ENCODE measurements around the gene KSR1. TPM values are rescaled to one million over a fixed set of nuclear protein-coding genes. Genes with fewer than 3 reads are reported as not detected.

The KSR1 gene
- total RNA-seq, 1 donor from 2014 or later, result 25.6 TPM

DNA sequence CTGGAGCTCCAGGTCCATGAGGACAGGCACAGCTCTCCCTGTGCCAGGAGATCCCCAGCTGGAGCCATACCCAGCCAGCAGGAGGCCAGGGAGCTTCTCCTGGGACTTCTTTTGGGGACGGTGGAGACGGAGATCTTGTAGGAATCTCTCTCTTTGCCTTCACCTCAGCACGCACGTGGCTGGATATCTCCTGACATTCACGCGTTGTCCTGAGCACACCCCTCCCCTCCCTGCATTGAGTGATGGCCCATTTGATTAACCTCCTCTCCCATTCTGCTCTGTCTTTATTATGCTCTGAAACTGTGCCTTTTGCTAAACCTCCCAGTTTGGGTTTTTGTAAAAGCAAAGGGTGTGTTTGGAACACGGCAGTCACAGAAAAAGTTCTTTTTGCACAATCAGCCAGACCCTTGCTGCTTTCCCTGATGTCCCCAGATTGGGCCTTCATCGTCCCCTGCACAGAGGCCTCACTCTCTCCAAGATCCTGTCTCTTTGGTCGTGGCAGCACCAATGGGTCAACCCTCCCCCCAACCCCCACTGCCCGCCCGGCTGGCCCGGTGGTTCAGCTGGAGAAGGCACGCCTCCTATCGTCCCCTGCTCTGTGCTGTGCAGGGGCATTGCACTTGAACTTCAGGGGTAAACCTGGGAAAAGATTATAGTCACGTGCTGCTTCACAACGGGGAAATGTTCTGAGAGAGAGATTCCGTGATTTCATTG, 142.2 kb downstream of the KSR1 start:
- Histone ChIP-seq H3K4me3 (ENCODE audit: low read length in 3 of 3) (no peak overlapping the region), H3K36me3 (ENCODE audit: control insufficient read depth in 3 of 3, insufficient read depth in 3 of 3, low read length in 3 of 3) (peaks cover 63 to 78% (median 68%) of the 10 kb centered on the region in 3 donors), H3K27ac (ENCODE audit: low read depth, low read length) (no peak overlapping the region), H3K9ac (ENCODE audit: low read depth in 1 of 3, low read length in 3 of 3) (no peak overlapping the region), H3K4me1 (ENCODE audit: control insufficient read depth in 3 of 3, insufficient read depth in 3 of 3, low read length in 3 of 3) (peaks cover 10 to 29% (median 25%) of the 10 kb centered on the region in 3 donors), H3K27me3 (ENCODE audit: control insufficient read depth in 3 of 3, insufficient read depth in 3 of 3, low read length in 3 of 3) (no peaks in the 10 kb centered on the region), H3K9me3 (ENCODE audit: control insufficient read depth in 3 of 3, low read length in 3 of 3) (no peaks in the 10 kb centered on the region)

DNA sequence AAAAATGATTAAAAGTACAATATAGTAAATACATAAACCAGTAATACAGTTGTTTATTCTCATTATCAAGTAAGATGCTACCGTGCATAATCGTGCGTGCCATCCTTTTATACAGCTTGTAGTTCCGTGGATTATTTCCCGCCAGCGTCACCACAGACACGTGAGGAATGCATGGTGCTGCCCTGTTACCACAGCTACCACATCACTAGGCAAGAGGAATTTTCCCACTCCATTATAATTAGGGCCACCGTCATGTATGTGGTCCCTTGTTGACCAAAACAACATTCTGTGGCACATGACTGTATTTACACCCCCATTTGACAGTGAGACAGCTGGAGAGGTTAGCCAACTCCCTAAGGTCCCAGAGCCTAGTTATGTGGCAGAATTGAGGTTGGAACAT, 144.2 kb downstream of the KSR1 start:
- Histone ChIP-seq H3K4me3 (ENCODE audit: low read length in 3 of 3) (no peak overlapping the region), H3K9ac (ENCODE audit: low read depth in 1 of 3, low read length in 3 of 3) (peak overlapping the region in 1 of 3 donors; percentile 3), H3K27me3 (ENCODE audit: control insufficient read depth in 3 of 3, insufficient read depth in 3 of 3, low read length in 3 of 3) (no peaks in the 10 kb centered on the region), H3K4me1 (ENCODE audit: control insufficient read depth in 3 of 3, insufficient read depth in 3 of 3, low read length in 3 of 3) (peaks cover 0 to 15% (median 11%) of the 10 kb centered on the region in 3 donors), H3K27ac (ENCODE audit: low read depth, low read length) (no peak overlapping the region), H3K36me3 (ENCODE audit: control insufficient read depth in 3 of 3, insufficient read depth in 3 of 3, low read length in 3 of 3) (peaks cover 68 to 78% (median 70%) of the 10 kb centered on the region in 3 donors), H3K9me3 (ENCODE audit: control insufficient read depth in 3 of 3, low read length in 3 of 3) (no peaks in the 10 kb centered on the region)

DNA sequence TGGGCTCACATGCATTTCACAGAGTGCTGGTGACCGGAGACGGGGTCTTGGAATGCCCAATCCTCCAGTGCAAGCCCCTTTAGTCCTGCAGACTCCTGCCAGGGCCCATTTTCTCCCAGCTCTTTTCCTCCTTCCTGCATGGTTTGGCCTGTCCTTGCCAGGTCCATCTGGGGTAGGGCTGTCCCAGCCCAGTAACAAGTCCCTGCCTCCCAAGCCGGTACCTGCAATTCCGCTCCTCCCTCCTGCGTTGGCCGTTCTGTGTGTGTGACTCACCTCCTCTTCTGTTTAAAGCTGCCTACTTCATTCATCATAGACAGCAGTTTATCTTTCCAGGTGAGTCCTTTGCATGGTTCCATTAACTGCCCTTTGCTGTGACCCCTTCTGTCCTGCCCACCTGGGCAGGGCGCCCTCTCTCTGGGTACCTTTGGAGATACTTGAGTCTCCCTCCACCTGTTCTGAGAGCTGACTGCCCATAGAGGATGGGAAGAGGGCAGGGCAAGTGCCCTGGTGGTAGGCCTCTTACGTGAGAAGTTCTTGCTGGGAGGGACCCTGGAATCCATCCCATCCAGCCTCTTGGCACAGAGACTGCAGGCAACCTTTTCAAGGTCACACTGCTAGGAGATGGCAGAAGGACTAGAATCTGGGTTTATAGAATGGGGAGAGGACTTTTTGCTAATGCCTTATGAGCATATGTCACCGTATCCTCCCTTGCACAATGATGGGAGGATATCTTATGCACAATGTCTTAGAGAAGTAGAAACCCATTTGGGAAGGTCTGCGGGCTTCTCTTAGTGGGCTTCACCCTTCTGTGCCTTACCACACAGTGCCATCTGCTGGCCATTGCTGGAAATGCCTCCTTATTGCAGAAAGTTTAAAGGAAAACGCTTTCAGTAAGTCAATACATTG, 145.1 kb downstream of the KSR1 start:
- Histone ChIP-seq H3K4me1 (ENCODE audit: control insufficient read depth in 3 of 3, insufficient read depth in 3 of 3, low read length in 3 of 3) (peaks cover 0 to 15% (median 7%) of the 10 kb centered on the region in 3 donors), H3K4me3 (ENCODE audit: low read length in 3 of 3) (no peak overlapping the region), H3K9me3 (ENCODE audit: control insufficient read depth in 3 of 3, low read length in 3 of 3) (no peaks in the 10 kb centered on the region), H3K9ac (ENCODE audit: low read depth in 1 of 3, low read length in 3 of 3) (no peak overlapping the region), H3K27ac (ENCODE audit: low read depth, low read length) (no peak overlapping the region), H3K36me3 (ENCODE audit: control insufficient read depth in 3 of 3, insufficient read depth in 3 of 3, low read length in 3 of 3) (peaks cover 68 to 78% (median 71%) of the 10 kb centered on the region in 3 donors), H3K27me3 (ENCODE audit: control insufficient read depth in 3 of 3, insufficient read depth in 3 of 3, low read length in 3 of 3) (no peaks in the 10 kb centered on the region)

DNA sequence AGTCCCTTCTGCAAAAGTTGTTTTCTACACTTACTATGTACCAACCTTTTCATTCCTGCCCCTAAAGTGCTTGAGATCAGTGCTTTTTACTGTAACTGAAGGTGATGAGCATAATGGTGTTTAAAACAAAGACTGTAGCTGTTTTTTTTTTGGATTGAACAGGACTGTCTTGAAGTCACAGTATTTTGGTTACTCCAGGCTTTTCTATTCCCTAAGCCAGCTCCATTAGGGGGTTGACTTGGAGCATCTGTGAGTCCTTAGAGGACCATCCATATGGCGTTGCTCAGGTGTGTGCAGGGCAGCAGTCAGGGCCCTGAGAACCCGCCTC, 145.7 kb downstream of the KSR1 start:
- no peak overlapping the region for H3K9ac ChIP-seq (ENCODE audit: low read depth in 1 of 3, low read length in 3 of 3)
- no peaks in the 10 kb centered on the region for H3K9me3 ChIP-seq (ENCODE audit: control insufficient read depth in 3 of 3, low read length in 3 of 3)
- H3K4me3 ChIP-seq (ENCODE audit: low read length in 3 of 3), result no peak overlapping the region
- no peaks in the 10 kb centered on the region for H3K27me3 ChIP-seq (ENCODE audit: control insufficient read depth in 3 of 3, insufficient read depth in 3 of 3, low read length in 3 of 3)
- no peak overlapping the region for H3K27ac ChIP-seq (ENCODE audit: low read depth, low read length)
- peaks cover 0 to 15% (median 7%) of the 10 kb centered on the region in 3 donors for H3K4me1 ChIP-seq (ENCODE audit: control insufficient read depth in 3 of 3, insufficient read depth in 3 of 3, low read length in 3 of 3)
- peaks cover 69 to 74% (median 70%) of the 10 kb centered on the region in 3 donors for H3K36me3 ChIP-seq (ENCODE audit: control insufficient read depth in 3 of 3, insufficient read depth in 3 of 3, low read length in 3 of 3)

DNA sequence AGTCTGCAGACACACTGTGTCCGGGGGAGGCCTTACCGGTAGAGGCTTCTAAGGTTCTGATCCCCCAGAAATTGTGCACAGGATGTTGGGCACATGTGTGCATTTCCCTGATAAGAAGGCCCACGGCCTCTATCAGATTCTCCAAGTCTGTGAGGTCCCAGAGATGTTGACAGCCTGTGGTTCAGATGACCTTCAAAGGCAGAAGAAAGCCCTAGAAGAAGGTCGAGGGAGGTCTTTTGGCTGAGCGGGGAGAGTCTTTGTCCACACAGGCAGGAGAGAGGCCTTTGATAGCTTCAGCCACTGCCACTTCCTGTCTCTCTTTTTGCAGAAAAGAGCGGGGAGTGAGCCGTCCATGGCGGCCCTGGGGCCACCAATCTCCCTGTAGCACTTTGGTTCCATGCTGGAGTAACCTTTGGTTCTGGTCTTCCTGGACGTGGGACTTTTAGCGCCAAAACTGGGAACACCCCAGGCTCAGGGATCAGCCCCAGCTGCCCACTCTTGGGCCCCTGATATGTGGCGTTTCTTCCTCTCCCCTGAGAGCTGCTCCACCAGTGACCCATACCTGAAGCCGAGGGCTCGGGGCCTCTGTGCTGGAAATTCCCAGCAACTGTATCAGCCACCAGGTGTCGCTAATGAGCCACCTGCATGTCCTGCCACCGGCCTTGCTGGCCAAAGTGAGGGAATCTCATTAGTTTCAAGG, 146.6 kb downstream of the KSR1 start:
- Histone ChIP-seq H3K4me1 (ENCODE audit: control insufficient read depth in 3 of 3, insufficient read depth in 3 of 3, low read length in 3 of 3) (peaks cover 0 to 15% (median 7%) of the 10 kb centered on the region in 3 donors), H3K4me3 (ENCODE audit: low read length in 3 of 3) (no peak overlapping the region), H3K9me3 (ENCODE audit: control insufficient read depth in 3 of 3, low read length in 3 of 3) (no peaks in the 10 kb centered on the region), H3K27me3 (ENCODE audit: control insufficient read depth in 3 of 3, insufficient read depth in 3 of 3, low read length in 3 of 3) (no peaks in the 10 kb centered on the region), H3K27ac (ENCODE audit: low read depth, low read length) (no peak overlapping the region), H3K9ac (ENCODE audit: low read depth in 1 of 3, low read length in 3 of 3) (peak overlapping the region in 1 of 3 donors; percentile 40), H3K36me3 (ENCODE audit: control insufficient read depth in 3 of 3, insufficient read depth in 3 of 3, low read length in 3 of 3) (peaks cover 68 to 74% (median 70%) of the 10 kb centered on the region in 3 donors)

DNA sequence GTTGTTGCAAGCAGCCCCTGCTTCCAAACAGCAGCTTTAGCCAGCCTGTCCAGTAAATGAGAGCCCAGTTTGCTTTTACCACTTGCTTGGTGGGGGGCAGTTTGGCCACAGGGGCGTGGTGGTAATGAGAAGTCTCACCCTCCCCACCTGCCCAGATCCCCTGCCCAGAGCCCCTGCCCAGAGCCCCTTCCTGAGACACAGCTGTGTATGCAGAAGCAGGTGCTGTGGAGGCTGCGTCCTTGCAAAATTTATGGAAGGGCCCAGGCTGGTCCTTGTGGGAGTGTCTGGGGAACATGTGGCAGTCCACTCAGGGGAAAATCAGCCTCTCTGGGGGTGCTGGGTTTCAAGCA, 147.1 kb downstream of the KSR1 start:
- Histone ChIP-seq H3K9me3 (ENCODE audit: control insufficient read depth in 3 of 3, low read length in 3 of 3) (no peaks in the 10 kb centered on the region), H3K4me3 (ENCODE audit: low read length in 3 of 3) (no peak overlapping the region), H3K4me1 (ENCODE audit: control insufficient read depth in 3 of 3, insufficient read depth in 3 of 3, low read length in 3 of 3) (peaks cover 0 to 15% (median 7%) of the 10 kb centered on the region in 3 donors), H3K27ac (ENCODE audit: low read depth, low read length) (no peak overlapping the region), H3K36me3 (ENCODE audit: control insufficient read depth in 3 of 3, insufficient read depth in 3 of 3, low read length in 3 of 3) (peaks cover 69 to 74% (median 70%) of the 10 kb centered on the region in 3 donors), H3K27me3 (ENCODE audit: control insufficient read depth in 3 of 3, insufficient read depth in 3 of 3, low read length in 3 of 3) (no peaks in the 10 kb centered on the region), H3K9ac (ENCODE audit: low read depth in 1 of 3, low read length in 3 of 3) (no peak overlapping the region)

DNA sequence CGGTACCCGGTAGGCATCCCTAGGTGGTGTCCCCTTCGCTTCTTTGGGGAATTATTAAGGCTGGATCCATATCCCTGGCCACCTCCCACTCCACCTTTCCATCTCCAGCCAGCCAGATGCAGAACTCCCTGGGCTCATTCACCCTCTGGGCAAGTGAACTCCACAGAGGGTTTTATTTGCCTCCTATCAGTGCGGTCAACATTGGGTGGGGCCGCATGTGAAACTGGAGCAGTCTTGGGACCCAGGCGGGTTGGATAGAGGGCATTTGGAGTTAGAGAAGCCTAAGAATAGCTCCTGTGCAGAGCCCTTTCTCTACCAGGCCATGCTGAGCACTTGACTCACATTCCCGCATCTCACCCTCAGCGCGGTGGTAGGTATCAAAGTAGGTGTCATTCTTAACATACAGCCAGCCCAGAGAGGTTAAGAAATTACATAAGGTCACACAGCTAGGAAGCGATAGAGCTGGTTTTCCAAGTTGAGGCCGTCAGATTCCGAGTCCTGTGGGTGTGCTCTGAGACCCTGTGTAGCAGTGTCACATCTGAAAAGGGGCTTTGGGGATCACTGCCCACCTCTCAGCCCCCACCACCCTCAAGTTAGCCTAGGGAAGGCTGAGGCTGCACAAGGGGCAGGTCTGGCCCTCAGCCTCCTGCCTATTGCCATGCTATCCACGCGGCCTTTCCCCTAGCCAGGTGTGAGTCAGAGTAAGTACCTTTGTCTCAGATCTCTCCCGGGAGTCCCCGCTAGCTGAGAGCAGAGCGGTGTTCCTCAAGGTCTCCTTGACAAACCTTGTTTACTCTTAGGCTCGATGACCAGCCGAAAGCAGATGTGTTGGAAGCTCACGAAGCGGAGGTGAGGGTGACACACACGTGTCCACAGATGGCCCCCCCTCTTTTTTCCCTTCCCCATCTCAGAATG, 147.9 kb downstream of the KSR1 start:
- Histone ChIP-seq H3K9me3 (ENCODE audit: control insufficient read depth in 3 of 3, low read length in 3 of 3) (no peaks in the 10 kb centered on the region), H3K27me3 (ENCODE audit: control insufficient read depth in 3 of 3, insufficient read depth in 3 of 3, low read length in 3 of 3) (no peaks in the 10 kb centered on the region), H3K9ac (ENCODE audit: low read depth in 1 of 3, low read length in 3 of 3) (no peak overlapping the region), H3K27ac (ENCODE audit: low read depth, low read length) (no peak overlapping the region), H3K36me3 (ENCODE audit: control insufficient read depth in 3 of 3, insufficient read depth in 3 of 3, low read length in 3 of 3) (peaks cover 73 to 76% (median 75%) of the 10 kb centered on the region in 3 donors), H3K4me1 (ENCODE audit: control insufficient read depth in 3 of 3, insufficient read depth in 3 of 3, low read length in 3 of 3) (peaks cover 0 to 15% (median 7%) of the 10 kb centered on the region in 3 donors), H3K4me3 (ENCODE audit: low read length in 3 of 3) (no peak overlapping the region)

DNA sequence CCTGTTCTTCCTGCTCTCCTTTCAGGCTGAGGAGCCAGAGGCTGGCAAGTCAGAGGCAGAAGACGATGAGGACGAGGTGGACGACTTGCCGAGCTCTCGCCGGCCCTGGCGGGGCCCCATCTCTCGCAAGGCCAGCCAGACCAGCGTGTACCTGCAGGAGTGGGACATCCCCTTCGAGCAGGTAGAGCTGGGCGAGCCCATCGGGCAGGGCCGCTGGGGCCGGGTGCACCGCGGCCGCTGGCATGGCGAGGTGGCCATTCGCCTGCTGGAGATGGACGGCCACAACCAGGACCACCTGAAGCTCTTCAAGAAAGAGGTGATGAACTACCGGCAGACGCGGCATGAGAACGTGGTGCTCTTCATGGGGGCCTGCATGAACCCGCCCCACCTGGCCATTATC, 149.2 kb downstream of the KSR1 start:
- Histone ChIP-seq H3K27me3 (ENCODE audit: control insufficient read depth in 3 of 3, insufficient read depth in 3 of 3, low read length in 3 of 3) (no peaks in the 10 kb centered on the region), H3K36me3 (ENCODE audit: control insufficient read depth in 3 of 3, insufficient read depth in 3 of 3, low read length in 3 of 3) (peaks cover 86 to 88% (median 87%) of the 10 kb centered on the region in 3 donors), H3K4me3 (ENCODE audit: low read length in 3 of 3) (no peak overlapping the region), H3K9ac (ENCODE audit: low read depth in 1 of 3, low read length in 3 of 3) (no peak overlapping the region), H3K9me3 (ENCODE audit: control insufficient read depth in 3 of 3, low read length in 3 of 3) (no peaks in the 10 kb centered on the region), H3K4me1 (ENCODE audit: control insufficient read depth in 3 of 3, insufficient read depth in 3 of 3, low read length in 3 of 3) (peaks cover 0 to 15% (median 7%) of the 10 kb centered on the region in 3 donors), H3K27ac (ENCODE audit: low read depth, low read length) (no peak overlapping the region)

DNA sequence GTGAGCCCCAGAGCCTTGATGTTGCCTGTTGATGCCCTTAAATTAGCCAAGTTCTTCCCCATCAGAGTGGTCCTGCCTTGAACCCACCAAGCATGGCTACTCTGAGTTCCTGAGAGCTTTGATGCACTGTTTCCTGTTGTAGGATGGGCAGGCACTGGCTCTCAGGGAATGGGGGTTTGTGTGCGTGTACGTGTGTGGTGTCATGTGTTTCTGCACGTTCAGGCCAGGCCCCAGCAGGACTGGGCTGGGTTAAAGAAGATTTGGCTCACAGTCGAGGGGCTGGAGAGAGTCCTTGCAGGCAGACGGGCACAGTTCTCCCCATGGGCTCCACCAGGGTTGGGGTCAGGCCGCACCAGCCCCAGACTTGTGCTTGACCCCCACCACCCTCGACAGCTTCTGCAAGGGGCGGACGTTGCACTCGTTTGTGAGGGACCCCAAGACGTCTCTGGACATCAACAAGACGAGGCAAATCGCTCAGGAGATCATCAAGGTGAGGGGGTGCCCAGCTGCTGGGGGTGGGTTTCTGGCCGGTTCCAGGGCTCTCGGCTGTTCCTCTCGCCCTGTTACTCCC, 151.4 kb downstream of the KSR1 start:
- no peaks in the 10 kb centered on the region for H3K27me3 ChIP-seq (ENCODE audit: control insufficient read depth in 3 of 3, insufficient read depth in 3 of 3, low read length in 3 of 3)
- H3K9ac ChIP-seq (ENCODE audit: low read depth in 1 of 3, low read length in 3 of 3), result no peak overlapping the region
- no peak overlapping the region for H3K4me3 ChIP-seq (ENCODE audit: low read length in 3 of 3)
- H3K4me1 ChIP-seq (ENCODE audit: control insufficient read depth in 3 of 3, insufficient read depth in 3 of 3, low read length in 3 of 3), result peaks cover 0 to 12% (median 0%) of the 10 kb centered on the region in 3 donors
- H3K36me3 ChIP-seq (ENCODE audit: control insufficient read depth in 3 of 3, insufficient read depth in 3 of 3, low read length in 3 of 3), result peaks cover 82 to 90% (median 87%) of the 10 kb centered on the region in 3 donors
- H3K27ac ChIP-seq (ENCODE audit: low read depth, low read length), result no peak overlapping the region
- no peaks in the 10 kb centered on the region for H3K9me3 ChIP-seq (ENCODE audit: control insufficient read depth in 3 of 3, low read length in 3 of 3)
